Keratinocyte (primary cell): ENCODE data around the gene ACP6. TPM values are rescaled to one million over a fixed set of nuclear protein-coding genes. Genes with fewer than 3 reads are reported as not detected.

ENCODE experiments used
- DNase-seq: peaks from one replicate; pipeline ENCODE4 v3.0.0-alpha.2; 2011; ENCODE audit warnings: low read depth, missing footprints, low spot score
- FAIRE-seq: peaks from 2 replicates; lab custom pipeline; 2011; peaks lifted over from hg19 to GRCh38; lab: Jason Lieb, UNC
- H2AFZ ChIP-seq: 2 replicates; pipeline ENCODE4 v1.6.0; 2012; ENCODE audit warnings: low read length, control low read depth, inconsistent platforms; ENCODE audit not compliant: control insufficient read depth
- H3K27ac ChIP-seq: 2 replicates; pipeline ENCODE4 v1.5.1; 2011; ENCODE audit warnings: low read length; ENCODE audit not compliant: control insufficient read depth, insufficient read depth
- H3K27me3 ChIP-seq: 3 replicates; pipeline ENCODE4 v1.6.0; 2011; ENCODE audit warnings: low read length; ENCODE audit not compliant: control insufficient read depth, insufficient read depth; ENCODE audit errors: extremely low read depth
- H3K36me3 ChIP-seq, 2 experiments: 2 replicates in 1 of 2; 3 replicates in 1 of 2; pipeline ENCODE4 v1.5.1; 2011; ENCODE audit warnings: low read length in 2 of 2, mild to moderate bottlenecking in 1 of 2; ENCODE audit not compliant: control insufficient read depth in 2 of 2, insufficient read depth in 2 of 2; ENCODE audit errors: extremely low read depth in 1 of 2
- H3K4me1 ChIP-seq: 3 replicates; pipeline ENCODE4 v1.5.1; 2011; ENCODE audit warnings: low read length; ENCODE audit not compliant: control insufficient read depth, insufficient read depth; ENCODE audit errors: extremely low read depth
- H3K4me2 ChIP-seq: 3 replicates; pipeline ENCODE4 v1.6.0; 2011; ENCODE audit warnings: low read depth, low read length; ENCODE audit not compliant: control insufficient read depth, insufficient read depth; ENCODE audit errors: extremely low read depth
- H3K4me3 ChIP-seq, 3 experiments: fragments of 200-600 bp in 1 of 3; sonication (generic) in 1 of 3; 2 replicates in 2 of 3; 3 replicates in 1 of 3; pipeline ENCODE4 v1.5.1; 2011 to 2016; ENCODE audit warnings: low read length in 3 of 3, mild to moderate bottlenecking in 3 of 3, control low read depth in 2 of 3, inconsistent platforms in 1 of 3, low read depth in 1 of 3, mixed read lengths in 1 of 3, mixed run types in 1 of 3, moderate library complexity in 1 of 3; ENCODE audit not compliant: control insufficient read depth in 2 of 3, insufficient read depth in 2 of 3; ENCODE audit errors: extremely low read depth in 1 of 3
- H3K79me2 ChIP-seq: 2 replicates; pipeline ENCODE4 v1.6.0; 2012; ENCODE audit warnings: low read length; ENCODE audit not compliant: control insufficient read depth, insufficient read depth
- H3K9ac ChIP-seq: 3 replicates; pipeline ENCODE4 v1.6.0; 2011; ENCODE audit warnings: low read length; ENCODE audit not compliant: control insufficient read depth, insufficient read depth; ENCODE audit errors: extremely low read depth
- H3K9me1 ChIP-seq: 3 replicates; pipeline ENCODE4 v1.6.0; 2011; ENCODE audit warnings: low read length; ENCODE audit not compliant: control insufficient read depth, insufficient read depth; ENCODE audit errors: extremely low read depth
- H3K9me3 ChIP-seq: 2 replicates; pipeline ENCODE4 v1.5.1; 2012; ENCODE audit warnings: low read depth, low read length; ENCODE audit not compliant: control insufficient read depth
- H4K20me1 ChIP-seq: 3 replicates; pipeline ENCODE4 v1.6.0; 2011; ENCODE audit warnings: low read length; ENCODE audit not compliant: control insufficient read depth, insufficient read depth; ENCODE audit errors: extremely low read depth
- CTCF ChIP-seq, 3 experiments: IDR thresholded peaks in 1 of 3; conservative IDR thresholded peaks in 1 of 3; optimal IDR thresholded peaks in 1 of 3; 2 replicates in 2 of 3; 3 replicates in 1 of 3; pipeline versions ENCODE3 to v1.5.1; 2011; ENCODE audit warnings: low read length in 3 of 3, mild to moderate bottlenecking in 3 of 3, moderate library complexity in 2 of 3, control low read depth in 1 of 3, inconsistent platforms in 1 of 3; ENCODE audit not compliant: insufficient read depth in 2 of 3; ENCODE audit errors: extremely low read depth in 1 of 3
- EZH2 ChIP-seq: IDR thresholded peaks from one replicate; pipeline ENCODE4 v1.6.1; 2012; ENCODE audit warnings: inconsistent platforms, mild to moderate bottlenecking, low read length, moderate library complexity
- dilution Hi-C: fragments of 300-500 bp; cut with MboI; formaldehyde crosslinking; loops from one replicate; pipeline ENCODE4 v1.7.0; 2020; ENCODE audit warnings: low sequenced_read_pairs; ENCODE audit not compliant: extremely low pct_ligation_motif_present
- polyA plus RNA-seq, 5 experiments: library from polyadenylated mRNA; depleted of rRNA in 3 of 5; stranded (reverse) in 3 of 5; stranded (forward) in 1 of 5; unstranded in 1 of 5; fragments of >200 nt; gene quantifications; 1 replicate in 1 of 5; 2 replicates in 3 of 5; 3 replicates in 1 of 5; pipeline versions ENCODE4 v1.2.1 to v1.2.3, GENCODE V29; 2011 to 2012; ENCODE audit warnings: missing spikeins in 2 of 5, low read depth in 1 of 5, low replicate concordance in 1 of 5

The ACP6 gene
- polyA plus RNA-seq, 1 donor (not counting 4 experiments of a cell fraction or from before 2014, with no cell fraction given): 7.4 TPM

GRCh38 chr1:147613506-147613905 lies 56.8 kb downstream of the ACP6 start:
- no peaks in the 10 kb centered on the region for H3K27me3 ChIP-seq
- no peaks in the 10 kb centered on the region for H3K4me1 ChIP-seq
- H3K9me1 ChIP-seq: no peaks in the 10 kb centered on the region
- DNase-seq (no peak), FAIRE-seq (no peak)
- H3K4me2 ChIP-seq: no peak overlapping the region
- H2AFZ ChIP-seq: no peak overlapping the region
- no peak overlapping the region for H3K4me3 ChIP-seq
- TF ChIP-seq EZH2: no peak
- no peak for TF ChIP-seq CTCF (optimal IDR thresholded peaks at IDR 0.05 in 1 of 3, IDR thresholded peaks at IDR 0.05 in 1 of 3, conservative IDR thresholded peaks at IDR 0.05 in 1 of 3; ENCODE audit: extremely low read depth in 1 of 3, insufficient read depth in 2 of 3, low read length in 3 of 3)
- H3K9ac ChIP-seq: no peak overlapping the region
- H3K9me3 ChIP-seq: no peaks in the 10 kb centered on the region
- H3K79me2 ChIP-seq: no peaks in the 10 kb centered on the region
- H3K36me3 ChIP-seq: peaks cover 5 to 7% of the 10 kb centered on the region in 2 experiments
- no peaks in the 10 kb centered on the region for H4K20me1 ChIP-seq
- no peak overlapping the region for H3K27ac ChIP-seq
- dilution Hi-C loops: no loop called here

GRCh38 chr1:147612366-147612765 lies 58.0 kb downstream of the ACP6 start:
- peaks cover 5 to 7% of the 10 kb centered on the region in 2 experiments for H3K36me3 ChIP-seq
- no peak overlapping the region for H3K4me2 ChIP-seq
- no peak overlapping the region for H3K27ac ChIP-seq
- no peak overlapping the region for H3K4me3 ChIP-seq
- dilution Hi-C loops: no loop called here
- no peaks in the 10 kb centered on the region for H3K79me2 ChIP-seq
- DNase-seq (no peak), FAIRE-seq (no peak)
- no peak overlapping the region for H3K9ac ChIP-seq
- no peaks in the 10 kb centered on the region for H4K20me1 ChIP-seq
- no peaks in the 10 kb centered on the region for H3K9me1 ChIP-seq
- H3K9me3 ChIP-seq: no peaks in the 10 kb centered on the region
- TF ChIP-seq CTCF (optimal IDR thresholded peaks at IDR 0.05 in 1 of 3, IDR thresholded peaks at IDR 0.05 in 1 of 3, conservative IDR thresholded peaks at IDR 0.05 in 1 of 3; ENCODE audit: extremely low read depth in 1 of 3, insufficient read depth in 2 of 3, low read length in 3 of 3) (no peak), EZH2 (no peak)
- H2AFZ ChIP-seq: no peak overlapping the region
- H3K4me1 ChIP-seq: no peaks in the 10 kb centered on the region
- no peaks in the 10 kb centered on the region for H3K27me3 ChIP-seq
